GM18499 (cell line): Measurements from ENCODE around the gene BARD1.

Source experiments
- ATAC-seq: cut with Tn5 transposase; IDR thresholded peaks from one replicate; pipeline ENCODE4 v1.9.1; 2021; ENCODE audit warnings: moderate number of reproducible peaks; ENCODE audit not compliant: insufficient read depth, unreplicated experiment

Gene BARD1

GRCh38 chr2:214679736-214680135 lies 129.7 kb downstream of the BARD1 start:
- no peak for ATAC-seq

GRCh38 chr2:214676421-214677089 lies 132.9 kb downstream of the BARD1 start:
- peak; percentile 57 for ATAC-seq
